ENCODE measurements around the gene CDC7.
"Not testable (repeated sequence)": the region's sequence is repeated elsewhere in the genome, so short reads cannot be mapped to it uniquely, and the experiment has no call there.

CDC7 gene

DNA sequence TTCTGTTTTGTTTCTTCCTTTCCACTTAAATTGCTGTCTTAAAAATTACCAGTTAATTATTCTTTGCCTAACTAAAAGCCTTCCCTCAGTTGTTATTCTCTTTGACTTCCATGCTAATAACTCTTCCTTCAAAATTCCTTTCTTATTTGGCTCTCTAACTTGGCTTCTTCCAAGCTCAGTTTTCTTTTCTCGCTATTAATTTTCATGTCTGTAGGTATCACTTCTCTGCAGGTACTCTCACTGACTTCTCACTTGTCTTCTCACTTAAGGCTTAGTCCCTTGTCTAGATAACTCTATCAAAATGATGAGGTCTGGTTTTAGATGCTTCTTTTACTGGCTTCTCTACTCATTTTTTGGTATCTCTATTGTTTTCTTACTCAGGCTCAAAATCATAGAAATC lies 10.1 kb downstream of the CDC7 start:
- DNase-seq (ENCODE audit: low read depth in 2 of 2, low spot score in 1 of 2), result no peak

DNA sequence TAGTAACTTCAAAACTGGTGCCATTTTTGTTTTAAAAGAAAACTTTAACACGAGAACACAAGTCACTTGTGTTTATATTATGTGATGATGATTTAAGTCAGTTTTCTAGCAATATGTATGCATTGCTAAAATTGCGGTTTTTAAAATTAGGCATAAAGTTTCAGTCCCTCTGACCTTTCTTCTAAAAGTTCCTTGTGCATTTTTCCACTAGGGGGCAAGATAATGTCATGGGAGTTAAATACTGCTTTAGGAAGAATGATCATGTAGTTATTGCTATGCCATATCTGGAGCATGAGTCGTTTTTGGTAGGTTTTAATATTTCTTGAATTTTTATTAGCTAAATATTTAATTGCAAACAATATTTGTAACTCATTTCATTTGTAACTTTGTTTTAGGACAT lies 10.7 kb downstream of the CDC7 start:
- DNase-seq (ENCODE audit: low read depth in 2 of 2, low spot score in 1 of 2), result no peak

- DNase-seq (ENCODE audit: low read depth in 2 of 2, low spot score in 1 of 2), result no peak
These were observed 12.5 kb downstream of the CDC7 start for GRCh38 chr1:91513160-91513559.

DNA sequence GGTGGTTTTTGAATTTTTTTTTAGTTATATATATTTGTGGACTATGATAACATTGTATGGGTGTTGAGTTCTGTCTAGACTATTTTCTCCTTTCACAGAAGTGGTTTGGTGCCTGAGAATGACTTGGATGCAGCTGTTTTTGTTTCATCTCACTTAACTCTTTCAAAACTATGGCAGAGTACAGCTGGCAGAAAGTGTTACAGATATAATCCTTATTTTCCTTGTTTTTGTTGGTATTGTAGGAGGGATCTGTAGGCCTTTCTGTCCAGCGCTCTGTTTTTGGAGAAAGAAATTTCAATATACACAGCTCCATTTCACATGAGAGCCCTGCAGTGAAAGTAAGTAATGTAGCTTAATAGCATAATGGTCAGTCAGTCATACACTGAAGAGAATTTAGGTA lies 13.1 kb downstream of the CDC7 start:
- DNase-seq (ENCODE audit: low read depth in 2 of 2, low spot score in 1 of 2), result no peak

DNA sequence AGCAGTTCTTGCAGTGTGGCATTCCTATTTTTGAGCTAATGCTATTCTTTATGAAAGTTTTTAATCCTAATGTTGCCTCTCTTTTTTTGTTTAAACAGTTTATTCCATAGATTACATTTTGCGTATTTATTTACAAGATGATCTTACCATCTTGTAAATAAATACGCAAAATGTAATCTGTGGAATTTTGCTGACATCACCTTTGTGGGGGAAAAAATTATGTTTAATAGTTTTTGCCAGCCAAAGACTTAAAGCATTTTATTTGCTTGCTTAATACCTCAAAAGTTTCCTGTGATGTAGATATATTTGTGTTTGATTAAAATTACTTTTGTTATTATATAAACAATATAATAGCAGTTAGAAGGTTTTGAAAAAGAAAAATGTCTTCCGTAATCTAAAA lies 15.3 kb downstream of the CDC7 start:
- DNase-seq (ENCODE audit: low read depth in 2 of 2, low spot score in 1 of 2), result no peak

DNA sequence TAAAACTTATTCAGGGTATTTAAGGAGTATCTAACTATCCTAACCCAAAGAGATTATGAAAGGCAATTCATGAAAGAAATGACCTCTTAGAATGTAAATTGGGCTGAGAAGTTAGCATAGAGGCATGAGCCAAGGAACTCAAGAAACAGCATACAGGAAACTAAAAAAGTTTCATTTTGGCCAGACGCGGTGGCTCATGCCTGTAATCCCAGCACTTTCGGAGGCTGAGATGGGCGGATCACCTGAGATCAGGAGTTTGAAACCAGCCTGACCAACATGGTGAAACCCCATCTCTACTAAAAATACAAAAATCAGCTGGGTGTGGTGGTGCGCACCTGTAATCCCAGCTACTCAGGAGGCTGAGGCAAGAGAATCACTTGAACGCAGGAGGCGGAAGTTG lies 16.0 kb downstream of the CDC7 start:
- not testable (repeated sequence) for DNase-seq (ENCODE audit: low read depth in 2 of 2, low spot score in 1 of 2)

DNA sequence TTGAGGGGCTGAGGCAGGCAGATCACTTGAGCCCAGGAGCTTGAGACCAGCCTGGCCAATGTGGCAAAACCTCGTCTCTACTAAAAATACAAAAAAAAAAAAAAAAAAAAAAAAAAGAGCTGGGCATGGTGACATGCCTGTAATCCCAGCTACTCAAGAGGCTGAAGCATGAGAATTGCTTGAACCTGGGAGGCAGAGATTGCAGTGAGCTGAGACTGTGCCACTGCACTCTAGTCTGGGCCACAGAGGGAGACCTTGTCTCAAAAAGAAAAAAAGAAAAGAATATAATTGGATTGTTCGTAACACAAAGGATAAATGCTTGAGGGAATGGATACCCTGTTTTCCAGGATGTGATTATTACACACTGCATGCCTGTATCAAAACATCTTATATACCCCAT lies 18.5 kb downstream of the CDC7 start:
- not testable (repeated sequence) for DNase-seq (ENCODE audit: low read depth in 2 of 2, low spot score in 1 of 2)

DNA sequence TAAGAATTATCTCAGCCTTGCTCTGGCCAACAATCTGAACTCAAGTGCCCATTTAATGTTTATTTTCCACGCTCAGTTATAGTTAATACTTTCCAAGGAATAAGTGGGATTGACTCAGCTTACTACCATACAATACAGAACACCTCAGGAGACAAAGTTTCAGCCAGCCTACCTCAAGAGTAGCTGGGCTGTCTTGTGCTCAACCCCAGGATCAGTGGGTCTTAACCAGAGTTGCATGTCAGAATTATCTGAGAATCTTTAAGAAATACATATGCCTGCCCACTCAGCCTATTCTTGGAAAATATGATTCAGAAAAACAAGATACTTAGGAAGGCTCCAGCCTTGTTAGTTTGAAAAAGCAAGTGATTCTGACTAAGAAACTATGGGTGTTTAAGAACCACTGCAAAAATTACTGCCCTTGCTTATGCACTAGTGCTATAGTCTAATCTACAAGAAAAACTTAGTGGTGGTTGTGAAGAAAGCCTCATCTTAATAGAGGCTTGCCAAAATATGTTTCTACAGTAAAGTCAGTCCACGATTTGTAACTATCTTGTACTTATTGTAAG lies 20.4 kb downstream of the CDC7 start:
- no peak for DNase-seq (ENCODE audit: low read depth in 2 of 2, low spot score in 1 of 2)

- DNase-seq (ENCODE audit: low read depth in 2 of 2, low spot score in 1 of 2), result no peak
These were observed 22.8 kb downstream of the CDC7 start for GRCh38 chr1:91523482-91523881.

DNA sequence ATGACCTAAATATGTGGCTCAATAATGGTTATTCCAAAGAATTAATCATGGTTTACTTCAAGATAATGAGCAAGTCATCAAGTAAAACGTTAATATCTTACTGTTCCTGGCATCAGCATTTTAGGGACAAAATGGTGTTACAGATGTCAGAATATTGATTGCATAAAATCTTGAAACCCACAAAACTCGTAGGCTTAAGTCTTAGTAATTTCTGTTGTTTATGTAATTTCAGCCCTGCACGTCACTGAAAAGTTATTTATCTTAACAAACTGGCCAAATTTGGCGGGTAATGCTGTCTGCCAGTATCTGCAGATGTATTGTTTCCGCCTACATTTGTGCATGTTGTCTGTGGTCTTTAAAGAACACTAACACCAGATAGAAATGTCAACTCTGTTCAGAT lies 25.8 kb downstream of the CDC7 start:
- DNase-seq (ENCODE audit: low read depth in 2 of 2, low spot score in 1 of 2), result no peak

- DNase-seq (ENCODE audit: low read depth in 2 of 2, low spot score in 1 of 2), result no peak
These were observed 26.7 kb downstream of the CDC7 start for GRCh38 chr1:91527266-91527765.

DNA sequence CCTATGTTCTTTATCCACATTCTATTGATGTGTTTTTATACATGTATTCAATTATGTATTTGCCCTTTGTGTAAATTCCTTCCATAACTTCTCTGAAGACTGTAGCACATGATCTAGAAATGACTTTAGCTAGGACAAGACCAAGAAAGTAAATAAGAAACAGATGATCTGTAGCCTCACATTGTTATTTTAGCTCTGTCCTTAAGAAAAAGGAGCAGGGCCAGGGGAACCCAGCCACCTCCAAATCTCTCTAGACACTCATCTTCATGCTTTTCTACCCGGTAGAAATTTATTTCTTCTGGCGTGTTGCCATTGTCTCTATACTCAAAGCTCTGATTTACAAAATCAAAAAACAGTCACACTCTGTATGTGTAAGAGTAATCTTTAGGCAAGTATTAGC lies 27.1 kb downstream of the CDC7 start:
- no peak for DNase-seq (ENCODE audit: low read depth in 2 of 2, low spot score in 1 of 2)

GRCh38 chr1:91529856-91530255 lies 29.2 kb downstream of the CDC7 start:
- no peak for DNase-seq (ENCODE audit: low read depth in 2 of 2, low spot score in 1 of 2)

GRCh38 chr1:91533361-91534024 lies 32.8 kb downstream of the CDC7 start:
- no peak for DNase-seq (ENCODE audit: low read depth in 2 of 2, low spot score in 1 of 2)

DNA sequence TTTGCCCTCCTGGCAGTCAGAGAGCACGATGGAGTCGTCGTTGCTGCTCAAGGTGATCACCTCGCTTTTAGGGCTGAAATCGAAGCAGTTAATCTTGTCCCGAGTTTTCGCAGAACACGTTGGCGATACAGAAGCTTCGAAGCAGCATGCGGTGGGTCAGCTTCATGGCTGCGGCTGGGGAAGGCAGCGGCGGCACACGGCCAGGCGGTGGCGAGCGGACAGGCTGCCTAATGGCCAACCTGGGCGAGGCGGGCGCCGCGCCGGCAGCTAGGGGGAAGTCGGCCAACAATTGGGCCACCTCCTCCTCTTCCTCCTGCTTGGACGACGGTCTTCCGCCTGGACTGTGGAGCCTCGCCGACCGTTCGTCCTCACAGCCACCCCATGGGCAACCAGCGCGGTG lies 34.8 kb downstream of the CDC7 start:
- DNase-seq (ENCODE audit: low read depth in 2 of 2, low spot score in 1 of 2), result no peak

- no peak for DNase-seq (ENCODE audit: low read depth in 2 of 2, low spot score in 1 of 2)
These were observed 36.8 kb downstream of the CDC7 start for GRCh38 chr1:91537281-91537986.

DNA sequence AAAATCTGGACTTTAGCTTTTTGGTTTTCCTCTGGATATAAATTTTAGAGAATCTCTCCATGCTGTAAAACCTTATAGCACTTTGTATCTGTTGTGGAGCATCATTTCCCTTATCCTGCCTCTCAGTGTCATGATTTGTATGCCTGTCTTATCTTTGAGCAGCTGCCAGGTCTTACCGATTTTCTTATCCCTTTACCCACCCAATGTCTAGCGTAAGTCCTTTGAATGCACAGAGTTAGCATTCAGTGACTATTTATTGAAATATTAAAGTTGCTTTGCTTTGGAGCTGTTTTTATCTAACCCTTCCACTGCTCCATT lies 37.3 kb downstream of the CDC7 start:
- no peak for DNase-seq (ENCODE audit: low read depth in 2 of 2, low spot score in 1 of 2)

GRCh38 chr1:91540910-91541309 lies 40.3 kb downstream of the CDC7 start:
- DNase-seq (ENCODE audit: low read depth in 2 of 2, low spot score in 1 of 2), result no peak

DNA sequence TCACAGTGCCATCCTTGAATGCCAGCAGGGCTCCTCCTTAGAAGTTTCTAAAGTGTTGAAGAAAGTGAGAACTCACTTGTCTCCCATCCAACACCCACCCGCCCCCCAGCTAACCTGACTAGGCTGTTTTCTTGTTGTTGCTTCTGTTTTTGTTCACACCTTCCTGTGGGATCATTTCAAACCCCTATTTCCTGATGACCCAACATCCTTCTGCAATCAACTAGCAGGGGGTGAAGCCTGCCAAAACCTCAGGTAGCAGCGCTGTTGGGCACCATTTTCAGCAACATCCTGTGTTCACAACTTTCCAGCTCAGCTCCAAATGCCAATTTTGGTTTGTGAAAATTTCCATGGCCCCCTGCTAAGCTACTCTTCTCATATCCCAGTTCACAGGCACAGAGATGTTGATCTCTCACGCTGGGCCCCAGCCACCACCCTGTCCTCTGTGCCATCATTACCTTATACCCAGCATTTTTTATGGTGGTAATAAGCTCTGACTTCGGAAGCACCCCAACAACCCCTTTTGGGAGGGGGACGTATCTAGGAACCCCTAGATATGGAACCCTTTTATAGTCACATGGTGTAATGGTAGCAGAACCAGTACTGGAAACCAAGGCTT lies 41.4 kb downstream of the CDC7 start:
- DNase-seq (ENCODE audit: low read depth in 2 of 2, low spot score in 1 of 2), result no peak

DNA sequence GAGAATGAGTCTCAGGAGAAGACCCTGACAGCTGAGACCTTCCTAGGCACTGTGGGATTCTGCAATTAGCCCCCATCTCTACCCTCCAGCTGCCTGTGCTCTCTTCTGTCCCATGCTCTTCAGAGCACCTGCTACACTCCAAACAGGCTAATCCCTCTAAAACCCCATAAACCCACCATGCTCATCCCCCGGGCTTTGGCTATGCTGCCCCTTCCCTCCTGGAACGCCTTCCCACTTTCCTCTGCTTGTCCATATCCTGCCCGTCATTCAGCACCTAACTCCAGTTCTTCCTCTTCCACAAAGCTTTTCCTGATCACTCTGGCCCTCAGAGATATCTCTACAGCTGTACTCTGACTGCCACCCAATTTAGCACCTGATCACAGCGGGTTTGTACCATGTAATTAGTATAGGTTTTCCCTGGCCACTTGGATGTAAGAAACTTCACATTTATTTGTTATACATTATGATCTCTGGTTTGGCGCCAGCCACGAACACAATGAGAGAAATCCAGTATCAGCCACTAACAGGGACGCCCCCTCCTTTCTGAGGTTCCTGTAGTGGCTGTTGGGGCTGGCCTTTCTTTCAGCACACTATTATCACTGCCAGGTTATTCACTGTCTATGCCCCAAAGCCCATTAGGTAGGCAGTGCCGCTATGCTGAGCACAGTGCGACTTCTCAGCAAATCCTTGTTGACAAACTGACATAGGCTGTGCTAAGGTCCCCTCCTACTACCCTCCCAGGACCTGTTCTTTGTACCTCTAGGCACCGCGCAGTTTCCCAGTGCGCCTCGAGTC lies 45.1 kb downstream of the CDC7 start:
- no peak for DNase-seq (ENCODE audit: low read depth in 2 of 2, low spot score in 1 of 2)

GRCh38 chr1:91546301-91546581 lies 45.6 kb downstream of the CDC7 start:
- DNase-seq (ENCODE audit: low read depth in 2 of 2, low spot score in 1 of 2), result no peak

GRCh38 chr1:91546876-91547275 lies 46.2 kb downstream of the CDC7 start:
- no peak for DNase-seq (ENCODE audit: low read depth in 2 of 2, low spot score in 1 of 2)

Measured in stimulated activated CD8-positive, alpha-beta memory T cell treated with anti-CD3 and anti-CD28 coated beads, Interleukin-4, amount 100 ng/mL, for 4 hours (primary cell).